ENCODE data around the gene PHKB. TPM values are rescaled to one million over a fixed set of nuclear protein-coding genes. Genes with fewer than 3 reads are reported as not detected.

PHKB gene
- total RNA-seq, 4 donors from 2014 or later, result 38.8 to 94.2 (median 55.7) TPM

- TF ChIP-seq EP300 (IDR thresholded peaks at IDR 0.05) (no peak), CTCF (IDR thresholded peaks at IDR 0.05) (no peak), POLR2AphosphoS5 (IDR thresholded peaks at IDR 0.05) (no peak), POLR2A (IDR thresholded peaks at IDR 0.05) (no peak)
- WGBS, 2 donors (ENCODE audit: low coverage in 1 of 2), result 90 to 100% methylated on average over 2 of the region's 2 CpGs
- ATAC-seq, result no peak
- H3K4me3 ChIP-seq, result no peak overlapping the region
- H3K9me3 ChIP-seq, result no peaks in the 10 kb centered on the region
- H3K4me1 ChIP-seq, result no peaks in the 10 kb centered on the region
- H3K36me3 ChIP-seq, result peaks cover 0 to 10% of the 10 kb centered on the region in 2 donors
- no peak overlapping the region for H3K27ac ChIP-seq
- H3K27me3 ChIP-seq, result no peaks in the 10 kb centered on the region
Measured at GRCh38 chr16:47567321-47567720, 106.2 kb downstream of the PHKB start.

GRCh38 chr16:47568351-47568750 is 107.2 kb downstream of the PHKB start:
- TF ChIP-seq POLR2AphosphoS5 (IDR thresholded peaks at IDR 0.05) (no peak), POLR2A (IDR thresholded peaks at IDR 0.05) (no peak), EP300 (IDR thresholded peaks at IDR 0.05) (no peak), CTCF (IDR thresholded peaks at IDR 0.05) (no peak)
- no peaks in the 10 kb centered on the region for H3K4me1 ChIP-seq
- H3K36me3 ChIP-seq, result peaks cover 0 to 10% of the 10 kb centered on the region in 2 donors
- H3K9me3 ChIP-seq, result no peaks in the 10 kb centered on the region
- no peak for ATAC-seq
- H3K27me3 ChIP-seq, result no peaks in the 10 kb centered on the region
- no peak overlapping the region for H3K27ac ChIP-seq
- WGBS, 2 donors (ENCODE audit: low coverage in 1 of 2), result 100% methylated on average over 1 of the region's 1 CpG
- no peak overlapping the region for H3K4me3 ChIP-seq

GRCh38 chr16:47571049-47571448 is 109.9 kb downstream of the PHKB start:
- Histone ChIP-seq H3K36me3 (peaks cover 0 to 6% of the 10 kb centered on the region in 2 donors), H3K4me3 (no peak overlapping the region), H3K4me1 (no peaks in the 10 kb centered on the region), H3K27me3 (no peaks in the 10 kb centered on the region), H3K9me3 (no peaks in the 10 kb centered on the region), H3K27ac (no peak overlapping the region)
- no peak for ATAC-seq
- TF ChIP-seq POLR2A (IDR thresholded peaks at IDR 0.05), result no peak
- no peak for TF ChIP-seq POLR2AphosphoS5 (IDR thresholded peaks at IDR 0.05)

GRCh38 chr16:47571711-47572110 is 110.6 kb downstream of the PHKB start:
- no peak overlapping the region for H3K4me3 ChIP-seq
- WGBS, 2 donors (ENCODE audit: low coverage in 1 of 2), result no CpG with 5 or more reads among the region's 3 CpGs
- no peaks in the 10 kb centered on the region for H3K36me3 ChIP-seq
- no peaks in the 10 kb centered on the region for H3K4me1 ChIP-seq
- H3K27me3 ChIP-seq, result no peaks in the 10 kb centered on the region
- TF ChIP-seq POLR2A (IDR thresholded peaks at IDR 0.05) (no peak), POLR2AphosphoS5 (IDR thresholded peaks at IDR 0.05) (no peak), CTCF (IDR thresholded peaks at IDR 0.05) (no peak), EP300 (IDR thresholded peaks at IDR 0.05) (no peak)
- H3K9me3 ChIP-seq, result no peaks in the 10 kb centered on the region
- ATAC-seq, result no peak
- H3K27ac ChIP-seq, result no peak overlapping the region

GRCh38 chr16:47574091-47575054 is 113.2 kb downstream of the PHKB start:
- no peaks in the 10 kb centered on the region for H3K36me3 ChIP-seq
- TF ChIP-seq POLR2A (IDR thresholded peaks at IDR 0.05) (no peak), POLR2AphosphoS5 (IDR thresholded peaks at IDR 0.05) (no peak), CTCF (IDR thresholded peaks at IDR 0.05) (no peak), EP300 (IDR thresholded peaks at IDR 0.05) (no peak)
- no peak overlapping the region for H3K27ac ChIP-seq
- ATAC-seq, result no peak
- no peaks in the 10 kb centered on the region for H3K4me1 ChIP-seq
- H3K9me3 ChIP-seq, result no peaks in the 10 kb centered on the region
- WGBS, 2 donors (ENCODE audit: low coverage in 1 of 2), result 66 to 67% methylated on average over 2 to 5 of the region's 5 CpGs
- no peak overlapping the region for H3K4me3 ChIP-seq
- H3K27me3 ChIP-seq, result no peaks in the 10 kb centered on the region

Data from gastroesophageal sphincter (tissue), 4 donors.